Testis (tissue), 2 donors: ENCODE measurements around the gene MMRN2.

Experiments used
- POLR2A ChIP-seq: fragments of 450-650 bp; IDR thresholded peaks from one replicate; pipeline ENCODE4 v1.6.1; 2017; ENCODE audit warnings: antibody characterized with exemption, mild to moderate bottlenecking, moderate library complexity
- TF ChIP-seq, protein P1 (sequence below), 3 experiments: fragments of 450-650 bp in 2 of 3; fragments of 200-600 bp in 1 of 3; sonication (generic) in 1 of 3; IDR thresholded peaks; one replicate each; pipeline ENCODE4 v1.5.1; 2016 to 2019; ENCODE audit warnings: antibody characterized with exemption in 3 of 3, mild to moderate bottlenecking in 2 of 3, moderate library complexity in 1 of 3

- TF ChIP-seq, protein P1, sequence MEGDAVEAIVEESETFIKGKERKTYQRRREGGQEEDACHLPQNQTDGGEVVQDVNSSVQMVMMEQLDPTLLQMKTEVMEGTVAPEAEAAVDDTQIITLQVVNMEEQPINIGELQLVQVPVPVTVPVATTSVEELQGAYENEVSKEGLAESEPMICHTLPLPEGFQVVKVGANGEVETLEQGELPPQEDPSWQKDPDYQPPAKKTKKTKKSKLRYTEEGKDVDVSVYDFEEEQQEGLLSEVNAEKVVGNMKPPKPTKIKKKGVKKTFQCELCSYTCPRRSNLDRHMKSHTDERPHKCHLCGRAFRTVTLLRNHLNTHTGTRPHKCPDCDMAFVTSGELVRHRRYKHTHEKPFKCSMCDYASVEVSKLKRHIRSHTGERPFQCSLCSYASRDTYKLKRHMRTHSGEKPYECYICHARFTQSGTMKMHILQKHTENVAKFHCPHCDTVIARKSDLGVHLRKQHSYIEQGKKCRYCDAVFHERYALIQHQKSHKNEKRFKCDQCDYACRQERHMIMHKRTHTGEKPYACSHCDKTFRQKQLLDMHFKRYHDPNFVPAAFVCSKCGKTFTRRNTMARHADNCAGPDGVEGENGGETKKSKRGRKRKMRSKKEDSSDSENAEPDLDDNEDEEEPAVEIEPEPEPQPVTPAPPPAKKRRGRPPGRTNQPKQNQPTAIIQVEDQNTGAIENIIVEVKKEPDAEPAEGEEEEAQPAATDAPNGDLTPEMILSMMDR (IDR thresholded peaks at IDR 0.05): no peak
- no peak for TF ChIP-seq POLR2A
Measured at GRCh38 chr10:86944031-86944419, 13.4 kb downstream of the MMRN2 start.
